ENCODE data around the gene GLCCI1. TPM values are rescaled to one million over a fixed set of nuclear protein-coding genes. Genes with fewer than 3 reads are reported as not detected.

GLCCI1 gene
- total and polyA plus RNA-seq, 10 of the 15 experiments (the other 5 are each of a cell fraction or from before 2014, with no cell fraction given): 12.6 to 92.0 (median 27.6) TPM

DNA sequence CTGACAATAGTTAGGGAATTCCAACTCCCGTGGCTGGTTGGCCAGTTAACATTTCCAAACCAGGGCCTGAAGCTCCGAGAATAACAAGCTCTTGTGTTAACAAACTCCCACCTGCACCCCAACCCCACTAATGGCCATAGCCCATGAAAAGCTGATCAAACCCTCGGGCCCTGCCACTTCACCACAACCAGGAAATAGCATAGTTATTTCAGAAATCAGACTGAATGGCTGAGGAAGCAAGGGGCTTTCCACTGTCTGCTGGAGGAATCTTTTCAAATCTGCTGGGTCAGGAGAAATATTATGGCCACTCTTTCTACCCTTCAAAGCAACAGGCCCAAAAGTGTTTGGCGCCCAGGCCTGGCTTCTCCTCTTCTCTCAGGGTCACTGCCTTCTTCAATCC is 145.6 kb downstream of the GLCCI1 start (continued):
- TF ChIP-seq, protein P1, sequence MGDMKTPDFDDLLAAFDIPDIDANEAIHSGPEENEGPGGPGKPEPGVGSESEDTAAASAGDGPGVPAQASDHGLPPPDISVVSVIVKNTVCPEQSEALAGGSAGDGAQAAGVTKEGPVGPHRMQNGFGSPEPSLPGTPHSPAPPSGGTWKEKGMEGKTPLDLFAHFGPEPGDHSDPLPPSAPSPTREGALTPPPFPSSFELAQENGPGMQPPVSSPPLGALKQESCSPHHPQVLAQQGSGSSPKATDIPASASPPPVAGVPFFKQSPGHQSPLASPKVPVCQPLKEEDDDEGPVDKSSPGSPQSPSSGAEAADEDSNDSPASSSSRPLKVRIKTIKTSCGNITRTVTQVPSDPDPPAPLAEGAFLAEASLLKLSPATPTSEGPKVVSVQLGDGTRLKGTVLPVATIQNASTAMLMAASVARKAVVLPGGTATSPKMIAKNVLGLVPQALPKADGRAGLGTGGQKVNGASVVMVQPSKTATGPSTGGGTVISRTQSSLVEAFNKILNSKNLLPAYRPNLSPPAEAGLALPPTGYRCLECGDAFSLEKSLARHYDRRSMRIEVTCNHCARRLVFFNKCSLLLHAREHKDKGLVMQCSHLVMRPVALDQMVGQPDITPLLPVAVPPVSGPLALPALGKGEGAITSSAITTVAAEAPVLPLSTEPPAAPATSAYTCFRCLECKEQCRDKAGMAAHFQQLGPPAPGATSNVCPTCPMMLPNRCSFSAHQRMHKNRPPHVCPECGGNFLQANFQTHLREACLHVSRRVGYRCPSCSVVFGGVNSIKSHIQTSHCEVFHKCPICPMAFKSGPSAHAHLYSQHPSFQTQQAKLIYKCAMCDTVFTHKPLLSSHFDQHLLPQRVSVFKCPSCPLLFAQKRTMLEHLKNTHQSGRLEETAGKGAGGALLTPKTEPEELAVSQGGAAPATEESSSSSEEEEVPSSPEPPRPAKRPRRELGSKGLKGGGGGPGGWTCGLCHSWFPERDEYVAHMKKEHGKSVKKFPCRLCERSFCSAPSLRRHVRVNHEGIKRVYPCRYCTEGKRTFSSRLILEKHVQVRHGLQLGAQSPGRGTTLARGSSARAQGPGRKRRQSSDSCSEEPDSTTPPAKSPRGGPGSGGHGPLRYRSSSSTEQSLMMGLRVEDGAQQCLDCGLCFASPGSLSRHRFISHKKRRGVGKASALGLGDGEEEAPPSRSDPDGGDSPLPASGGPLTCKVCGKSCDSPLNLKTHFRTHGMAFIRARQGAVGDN (IDR thresholded peaks at IDR 0.05): peak; percentile 70; the same call in 1 of the 2 replicates
- peak; percentile 77 for TF ChIP-seq BCL11A (IDR thresholded peaks at IDR 0.05; ENCODE audit: low read depth, low read length)
- TF ChIP-seq GABPA (IDR thresholded peaks at IDR 0.05; ENCODE audit: low read depth): no peak
- peak; percentile 14; the same call in 1 of the 2 replicates for TF ChIP-seq RAD21 (IDR thresholded peaks at IDR 0.05; ENCODE audit: insufficient read depth, low read depth, low read length)
- no peak for TF ChIP-seq NFXL1 (IDR thresholded peaks at IDR 0.05; ENCODE audit: borderline replicate concordance)
- peak in 1 of 2 experiments; percentile 89; a peak in 1 of 4 replicates for TF ChIP-seq ETV6 (conservative IDR thresholded peaks at IDR 0.05 in 1 of 2, IDR thresholded peaks at IDR 0.05 in 1 of 2; ENCODE audit: borderline replicate concordance in 1 of 2, low read depth in 1 of 2)
- TF ChIP-seq ZNF622 (IDR thresholded peaks at IDR 0.05): no peak
- no peak for TF ChIP-seq ASH2L (IDR thresholded peaks at IDR 0.05; ENCODE audit: borderline replicate concordance, low read depth)
- TF ChIP-seq DPF2 (IDR thresholded peaks at IDR 0.05): peak; percentile 48; the same call in 1 of the 2 replicates
- TF ChIP-seq KDM1A (IDR thresholded peaks at IDR 0.05; ENCODE audit: borderline replicate concordance): no peak
- TF ChIP-seq, protein P2, sequence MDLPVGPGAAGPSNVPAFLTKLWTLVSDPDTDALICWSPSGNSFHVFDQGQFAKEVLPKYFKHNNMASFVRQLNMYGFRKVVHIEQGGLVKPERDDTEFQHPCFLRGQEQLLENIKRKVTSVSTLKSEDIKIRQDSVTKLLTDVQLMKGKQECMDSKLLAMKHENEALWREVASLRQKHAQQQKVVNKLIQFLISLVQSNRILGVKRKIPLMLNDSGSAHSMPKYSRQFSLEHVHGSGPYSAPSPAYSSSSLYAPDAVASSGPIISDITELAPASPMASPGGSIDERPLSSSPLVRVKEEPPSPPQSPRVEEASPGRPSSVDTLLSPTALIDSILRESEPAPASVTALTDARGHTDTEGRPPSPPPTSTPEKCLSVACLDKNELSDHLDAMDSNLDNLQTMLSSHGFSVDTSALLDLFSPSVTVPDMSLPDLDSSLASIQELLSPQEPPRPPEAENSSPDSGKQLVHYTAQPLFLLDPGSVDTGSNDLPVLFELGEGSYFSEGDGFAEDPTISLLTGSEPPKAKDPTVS (IDR thresholded peaks at IDR 0.05; ENCODE audit: low read depth, low read length): no peak
- TF ChIP-seq MYC (IDR thresholded peaks at IDR 0.05; ENCODE audit: insufficient read depth, insufficient read length, insufficient replicate concordance, low read length, severe bottlenecking): no peak
- TF ChIP-seq, protein P3, sequence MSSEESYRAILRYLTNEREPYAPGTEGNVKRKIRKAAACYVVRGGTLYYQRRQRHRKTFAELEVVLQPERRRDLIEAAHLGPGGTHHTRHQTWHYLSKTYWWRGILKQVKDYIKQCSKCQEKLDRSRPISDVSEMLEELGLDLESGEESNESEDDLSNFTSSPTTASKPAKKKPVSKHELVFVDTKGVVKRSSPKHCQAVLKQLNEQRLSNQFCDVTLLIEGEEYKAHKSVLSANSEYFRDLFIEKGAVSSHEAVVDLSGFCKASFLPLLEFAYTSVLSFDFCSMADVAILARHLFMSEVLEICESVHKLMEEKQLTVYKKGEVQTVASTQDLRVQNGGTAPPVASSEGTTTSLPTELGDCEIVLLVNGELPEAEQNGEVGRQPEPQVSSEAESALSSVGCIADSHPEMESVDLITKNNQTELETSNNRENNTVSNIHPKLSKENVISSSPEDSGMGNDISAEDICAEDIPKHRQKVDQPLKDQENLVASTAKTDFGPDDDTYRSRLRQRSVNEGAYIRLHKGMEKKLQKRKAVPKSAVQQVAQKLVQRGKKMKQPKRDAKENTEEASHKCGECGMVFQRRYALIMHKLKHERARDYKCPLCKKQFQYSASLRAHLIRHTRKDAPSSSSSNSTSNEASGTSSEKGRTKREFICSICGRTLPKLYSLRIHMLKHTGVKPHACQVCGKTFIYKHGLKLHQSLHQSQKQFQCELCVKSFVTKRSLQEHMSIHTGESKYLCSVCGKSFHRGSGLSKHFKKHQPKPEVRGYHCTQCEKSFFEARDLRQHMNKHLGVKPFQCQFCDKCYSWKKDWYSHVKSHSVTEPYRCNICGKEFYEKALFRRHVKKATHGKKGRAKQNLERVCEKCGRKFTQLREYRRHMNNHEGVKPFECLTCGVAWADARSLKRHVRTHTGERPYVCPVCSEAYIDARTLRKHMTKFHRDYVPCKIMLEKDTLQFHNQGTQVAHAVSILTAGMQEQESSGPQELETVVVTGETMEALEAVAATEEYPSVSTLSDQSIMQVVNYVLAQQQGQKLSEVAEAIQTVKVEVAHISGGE (CRISPR knock-in tag; IDR thresholded peaks at IDR 0.05): no peak
- TF ChIP-seq NR2C2 (IDR thresholded peaks at IDR 0.05; ENCODE audit: borderline replicate concordance, control insufficient read depth, insufficient read length, low read depth): no peak
- peak; percentile 52 for TF ChIP-seq RELA (IDR thresholded peaks at IDR 0.05; ENCODE audit: borderline replicate concordance, partially characterized antibody)
- no peak for TF ChIP-seq MEF2B (IDR thresholded peaks at IDR 0.05; ENCODE audit: partially characterized antibody, poor library complexity, severe bottlenecking)
- 0 out of 2 replicates have a peak, but pooled peaks have one; percentile 14 for TF ChIP-seq TCF12 (IDR thresholded peaks at IDR 0.05; ENCODE audit: low read depth, low read length)
- no peak for TF ChIP-seq ESRRA (IDR thresholded peaks at IDR 0.05; ENCODE audit: low read length)
- TF ChIP-seq YBX1 (IDR thresholded peaks at IDR 0.05): no peak
- TF ChIP-seq IKZF1 (conservative IDR thresholded peaks at IDR 0.05): peak; percentile 51
- TF ChIP-seq CBFB (IDR thresholded peaks at IDR 0.05; ENCODE audit: low read depth): peak; percentile 68; the same call in 1 of the 2 replicates
- TF ChIP-seq, protein P4, sequence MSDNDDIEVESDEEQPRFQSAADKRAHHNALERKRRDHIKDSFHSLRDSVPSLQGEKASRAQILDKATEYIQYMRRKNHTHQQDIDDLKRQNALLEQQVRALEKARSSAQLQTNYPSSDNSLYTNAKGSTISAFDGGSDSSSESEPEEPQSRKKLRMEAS (IDR thresholded peaks at IDR 0.05; ENCODE audit: low read depth, low read length): no peak
- no peak for TF ChIP-seq SP1 (IDR thresholded peaks at IDR 0.05; ENCODE audit: low read depth, low read length)
